Coronary artery (tissue), 2 donors: Measurements from ENCODE around the gene TMEM144.
A peak's percentile ranks its signal among the peaks of the same experiment; 100 is the strongest.

ENCODE experiments used
- DNase-seq: peaks from one replicate; pipeline ENCODE4 v3.0.0-alpha.2; 2017; ENCODE audit warnings: low spot score
- H3K27ac ChIP-seq, 2 donors: fragments of 200-600 bp; sonication (generic); one replicate each; pipeline ENCODE4 v1.5.1; 2016 to 2019
- H3K4me3 ChIP-seq: fragments of 200-600 bp; sonication (generic); 2 replicates; pipeline ENCODE4 v1.5.1; 2016; ENCODE audit warnings: mild to moderate bottlenecking, moderate library complexity
- CTCF ChIP-seq: fragments of 200-600 bp; sonication (generic); IDR thresholded peaks from one replicate; pipeline ENCODE4 v1.5.1; 2019; ENCODE audit warnings: antibody characterized with exemption

TMEM144 gene

GRCh38 chr4:158238575-158238974 lies 28.3 kb downstream of the TMEM144 start:
- Histone ChIP-seq H3K27ac (no peak overlapping the region), H3K4me3 (no peak overlapping the region)
- DNase-seq, result no peak
- no peak for TF ChIP-seq CTCF

DNA sequence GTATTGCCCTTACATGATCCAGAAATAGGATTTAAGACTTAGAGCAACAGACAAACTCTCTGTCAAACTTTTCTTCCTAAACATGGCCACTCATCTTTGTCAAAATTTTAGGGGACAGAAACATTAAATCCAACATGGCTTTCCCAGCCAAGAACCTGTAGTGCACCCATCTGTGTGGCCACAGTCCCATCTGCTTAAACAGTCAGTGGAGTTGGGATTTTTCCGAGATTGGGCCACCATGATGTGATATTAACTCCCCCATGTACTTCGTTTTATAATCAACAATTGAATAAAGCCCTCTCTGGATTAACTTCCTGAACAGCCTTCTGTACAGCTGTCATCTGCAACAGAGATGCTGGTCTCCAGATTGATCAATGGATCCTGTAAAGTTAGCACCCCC lies 28.9 kb downstream of the TMEM144 start:
- TF ChIP-seq CTCF, result no peak
- Histone ChIP-seq H3K27ac (no peak overlapping the region), H3K4me3 (no peak overlapping the region)
- no peak for DNase-seq

DNA sequence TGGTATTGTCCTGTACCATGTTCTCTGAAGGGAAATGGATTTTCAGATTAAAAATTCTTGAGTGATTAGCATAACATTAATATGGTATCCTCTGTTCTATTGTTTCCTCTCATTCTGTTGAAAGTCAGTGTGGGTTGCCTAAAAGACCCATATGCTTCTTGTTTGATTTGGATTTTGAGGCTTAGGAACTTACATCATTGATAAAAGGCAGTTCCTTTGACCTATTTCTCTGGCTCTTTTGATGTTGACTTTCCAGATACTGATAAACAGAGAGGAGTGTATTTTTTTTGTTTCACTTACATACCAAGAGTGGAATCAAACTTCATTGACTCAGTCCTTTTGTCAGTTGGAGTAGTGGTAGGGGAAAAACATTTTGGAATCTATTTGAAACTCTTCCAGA lies 32.8 kb downstream of the TMEM144 start:
- DNase-seq, result no peak
- no peak for TF ChIP-seq CTCF
- H3K27ac ChIP-seq, result no peak overlapping the region
- H3K4me3 ChIP-seq, result no peak overlapping the region

DNA sequence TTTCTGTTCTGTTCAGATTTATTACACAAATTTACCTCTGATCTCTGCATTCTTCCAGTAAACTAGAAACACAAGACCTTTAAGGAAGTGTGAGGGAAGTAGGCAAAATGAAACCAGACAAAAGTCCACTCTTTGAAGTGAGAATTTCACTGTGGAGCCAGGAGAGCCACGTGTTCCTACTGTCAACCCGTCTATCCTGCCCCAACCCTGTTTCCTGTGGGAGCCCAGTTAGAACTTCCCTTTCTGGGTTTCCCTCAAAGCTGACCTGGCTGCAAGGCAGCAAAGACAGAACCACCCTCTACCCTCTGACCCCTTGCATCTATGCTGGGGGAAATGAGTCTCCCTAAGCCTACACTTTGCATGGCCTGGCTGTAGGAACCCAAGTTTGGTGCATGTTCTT lies 40.0 kb downstream of the TMEM144 start:
- no peak overlapping the region for H3K27ac ChIP-seq
- TF ChIP-seq CTCF, result no peak
- DNase-seq, result no peak
- H3K4me3 ChIP-seq, result no peak overlapping the region

DNA sequence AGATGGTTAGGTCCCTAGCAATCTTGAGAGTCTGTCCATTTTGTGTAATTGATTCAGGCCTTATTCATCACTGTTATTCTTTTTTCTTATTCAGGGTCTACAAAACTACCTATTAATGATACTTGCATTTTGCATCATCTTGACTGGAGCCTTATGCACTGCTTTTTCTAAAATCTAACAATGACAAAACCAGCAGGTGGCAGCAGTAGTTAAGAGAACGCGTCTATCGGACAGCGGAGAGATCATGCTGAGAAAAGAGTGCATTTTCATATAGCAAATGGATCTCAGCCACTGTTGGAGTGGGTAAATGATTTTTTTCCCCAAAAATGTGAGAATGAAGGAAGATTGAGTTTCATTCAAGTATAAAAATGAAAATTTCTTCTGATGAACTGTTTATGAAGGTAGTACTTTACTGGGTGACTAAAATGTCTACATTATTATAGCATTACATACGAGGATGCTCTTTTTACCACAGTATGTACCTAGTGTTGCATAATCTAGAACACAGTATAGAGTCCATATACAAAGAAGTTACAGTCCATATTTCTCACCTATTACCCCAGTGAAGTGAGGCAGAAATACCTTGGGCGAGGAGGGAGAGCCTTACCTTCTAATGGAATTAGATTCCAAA lies 43.2 kb downstream of the TMEM144 start:
- H3K27ac ChIP-seq, result no peak overlapping the region
- TF ChIP-seq CTCF, result peak; percentile 49
- no peak for DNase-seq
- peak overlapping the region; percentile 29 for H3K4me3 ChIP-seq

GRCh38 chr4:158254292-158254691 lies 44.0 kb downstream of the TMEM144 start:
- Histone ChIP-seq H3K27ac (no peak overlapping the region), H3K4me3 (no peak overlapping the region)
- TF ChIP-seq CTCF, result no peak
- DNase-seq, result no peak

GRCh38 chr4:158255727-158256324 lies 45.5 kb downstream of the TMEM144 start:
- TF ChIP-seq CTCF, result peak; percentile 62
- no peak for DNase-seq
- no peak overlapping the region for H3K27ac ChIP-seq
- H3K4me3 ChIP-seq, result no peak overlapping the region
